Measurements from ENCODE around the gene PRG2. TPM values are rescaled to one million over a fixed set of nuclear protein-coding genes. Genes with fewer than 3 reads are reported as not detected.

Gene PRG2
- total RNA-seq, 1 experiment from 2014 or later, result 0.57 TPM

GRCh38 chr11:57354699-57355098, 35.8 kb downstream of the PRG2 start:
- ChIA-PET POLR2A (no interaction called here), CTCF (no interaction called here)
- Mint-ChIP-seq H3K4me1 (peaks cover 18% of the 10 kb centered on the region), H3K27me3 (ENCODE audit: low read depth) (peaks cover 5% of the 10 kb centered on the region; the same call in 1 of the 2 replicates), H3K36me3 (no peaks in the 10 kb centered on the region), H3K27ac (no peak overlapping the region; the same call in 1 of the 2 replicates), H3K9me3 (peaks cover 6% of the 10 kb centered on the region; the same call in 1 of the 2 replicates), H3K4me3 (no peak overlapping the region)
- DNase-seq (ENCODE audit: low spot score), result no peak
- TF ChIP-seq ZSCAN18 (CRISPR knock-in tag; IDR thresholded peaks at IDR 0.05) (no peak), ETV6 (CRISPR knock-in tag; IDR thresholded peaks at IDR 0.05) (no peak), MXD4 (CRISPR knock-in tag; IDR thresholded peaks at IDR 0.05; ENCODE audit: borderline replicate concordance) (no peak), CBFB (CRISPR knock-in tag; IDR thresholded peaks at IDR 0.05; ENCODE audit: low read depth) (no peak), IRF2 (CRISPR knock-in tag; IDR thresholded peaks at IDR 0.05; ENCODE audit: borderline replicate concordance, low read depth) (no peak), ZBTB21 (CRISPR knock-in tag; IDR thresholded peaks at IDR 0.05; ENCODE audit: borderline replicate concordance) (no peak)
- no peak for ATAC-seq

GRCh38 chr11:57353852-57354251, 36.6 kb downstream of the PRG2 start:
- CTCF ChIA-PET, result interaction anchor here (0.6 to 2.1 kb wide), 7 partner anchors 9 to 107 kb away, joined by 3 to 8 read pairs (median 3); partner anchors contain the start of genes P2RX3, PRG3 and RTN4RL2
- H3K9me3 Mint-ChIP-seq, result peaks cover 6% of the 10 kb centered on the region; the same call in 1 of the 2 replicates
- ATAC-seq (no peak), DNase-seq (ENCODE audit: low spot score) (no peak)
- H3K27ac Mint-ChIP-seq, result no peak overlapping the region
- no peak overlapping the region for H3K4me3 Mint-ChIP-seq
- peaks cover 16% of the 10 kb centered on the region for H3K4me1 Mint-ChIP-seq
- peaks cover 4% of the 10 kb centered on the region; the same call in 1 of the 2 replicates for H3K27me3 Mint-ChIP-seq (ENCODE audit: low read depth)
- TF ChIP-seq CDX4 (CRISPR knock-in tag; IDR thresholded peaks at IDR 0.05; ENCODE audit: borderline replicate concordance), result no peak
- no peaks in the 10 kb centered on the region for H3K36me3 Mint-ChIP-seq
- POLR2A ChIA-PET, result interaction anchor here (0.6 kb wide), 1 partner anchor 118 kb away, joined by 3 read pairs; no protein-coding TSS in a partner anchor

GRCh38 chr11:57353446-57353845, 37.0 kb downstream of the PRG2 start:
- POLR2A ChIA-PET, result interaction anchor here (0.6 to 1.0 kb wide), 2 partner anchors 28 to 119 kb away, joined by 3 to 4 read pairs; no protein-coding TSS in a partner anchor
- H3K27me3 Mint-ChIP-seq (ENCODE audit: low read depth), result peaks cover 4% of the 10 kb centered on the region; the same call in 1 of the 2 replicates
- DNase-seq (ENCODE audit: low spot score) (no peak), ATAC-seq (no peak)
- H3K27ac Mint-ChIP-seq, result no peak overlapping the region
- no peak overlapping the region for H3K4me3 Mint-ChIP-seq
- H3K4me1 Mint-ChIP-seq, result peaks cover 14% of the 10 kb centered on the region
- H3K9me3 Mint-ChIP-seq, result peaks cover 6% of the 10 kb centered on the region; the same call in 1 of the 2 replicates
- CTCF ChIA-PET, result interaction anchor here (0.6 to 2.1 kb wide), 13 partner anchors 8 to 512 kb away, joined by 3 to 8 read pairs (median 3); partner anchors contain the start of genes P2RX3, PRG3 and RTN4RL2
- H3K36me3 Mint-ChIP-seq, result no peaks in the 10 kb centered on the region
- no peak for TF ChIP-seq AR (CRISPR knock-in tag; IDR thresholded peaks at IDR 0.05)
- no peak for TF ChIP-seq NR1H2 (CRISPR knock-in tag; IDR thresholded peaks at IDR 0.05)
- TF ChIP-seq SMAD3 (CRISPR knock-in tag; IDR thresholded peaks at IDR 0.05; ENCODE audit: borderline replicate concordance), result no peak
- TF ChIP-seq E2F4 (CRISPR knock-in tag; IDR thresholded peaks at IDR 0.05; ENCODE audit: borderline replicate concordance, low read depth), result no peak
- no peak for TF ChIP-seq JUN (CRISPR knock-in tag; IDR thresholded peaks at IDR 0.05)
- no peak for TF ChIP-seq IRF2 (CRISPR knock-in tag; IDR thresholded peaks at IDR 0.05; ENCODE audit: borderline replicate concordance, low read depth)
- TF ChIP-seq ARID4B (CRISPR knock-in tag; IDR thresholded peaks at IDR 0.05; ENCODE audit: borderline replicate concordance), result no peak
- TF ChIP-seq PRDM15 (CRISPR knock-in tag; IDR thresholded peaks at IDR 0.05), result no peak
- TF ChIP-seq GRHL2 (CRISPR knock-in tag; IDR thresholded peaks at IDR 0.05; ENCODE audit: insufficient replicate concordance, severe bottlenecking), result no peak
- TF ChIP-seq SP1 (CRISPR knock-in tag; conservative IDR thresholded peaks at IDR 0.05), result no peak

Measured in WTC11 (cell line).